ENCODE measurements around the gene ARHGAP23.

- TF ChIP-seq, protein P1, sequence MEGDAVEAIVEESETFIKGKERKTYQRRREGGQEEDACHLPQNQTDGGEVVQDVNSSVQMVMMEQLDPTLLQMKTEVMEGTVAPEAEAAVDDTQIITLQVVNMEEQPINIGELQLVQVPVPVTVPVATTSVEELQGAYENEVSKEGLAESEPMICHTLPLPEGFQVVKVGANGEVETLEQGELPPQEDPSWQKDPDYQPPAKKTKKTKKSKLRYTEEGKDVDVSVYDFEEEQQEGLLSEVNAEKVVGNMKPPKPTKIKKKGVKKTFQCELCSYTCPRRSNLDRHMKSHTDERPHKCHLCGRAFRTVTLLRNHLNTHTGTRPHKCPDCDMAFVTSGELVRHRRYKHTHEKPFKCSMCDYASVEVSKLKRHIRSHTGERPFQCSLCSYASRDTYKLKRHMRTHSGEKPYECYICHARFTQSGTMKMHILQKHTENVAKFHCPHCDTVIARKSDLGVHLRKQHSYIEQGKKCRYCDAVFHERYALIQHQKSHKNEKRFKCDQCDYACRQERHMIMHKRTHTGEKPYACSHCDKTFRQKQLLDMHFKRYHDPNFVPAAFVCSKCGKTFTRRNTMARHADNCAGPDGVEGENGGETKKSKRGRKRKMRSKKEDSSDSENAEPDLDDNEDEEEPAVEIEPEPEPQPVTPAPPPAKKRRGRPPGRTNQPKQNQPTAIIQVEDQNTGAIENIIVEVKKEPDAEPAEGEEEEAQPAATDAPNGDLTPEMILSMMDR (optimal IDR thresholded peaks at IDR 0.05 in 1 of 3, IDR thresholded peaks at IDR 0.05 in 1 of 3, conservative IDR thresholded peaks at IDR 0.05 in 1 of 3; ENCODE audit: extremely low read depth in 1 of 3, insufficient read depth in 2 of 3, low read length in 3 of 3) = no peak
- TF ChIP-seq EZH2 (IDR thresholded peaks at IDR 0.05; ENCODE audit: low read length) = no peak
Observed at GRCh38 chr17:38401459-38401858, 26.8 kb upstream of the ARHGAP23 start.

Measured in keratinocyte (primary cell).